T-cell (primary cell): Measurements from ENCODE around the gene NDRG3. TPM values are rescaled to one million over a fixed set of nuclear protein-coding genes. Genes with fewer than 3 reads are reported as not detected.

Experiments
- ATAC-seq, 4 experiments: fragments of 200-7000 bp in 3 of 4; fragments of 150-1000 bp in 1 of 4; cut with Tn5 transposase; replicated peaks in 1 of 4; 1 replicate in 3 of 4; 2 replicates in 1 of 4; pipeline ENCODE4 v1.10.0; 2021; ENCODE audit warnings: moderate library complexity in 3 of 4, mild to moderate bottlenecking in 2 of 4, moderate number of reproducible peaks in 1 of 4
- CTCF ChIA-PET, 2 donors: fragments of 300-600 bp; sonication (Branson Sonifier 250); formaldehyde crosslinking; loops; one replicate each; lab custom pipeline; 2022; ENCODE audit warnings: antibody characterized with exemption in 2 of 2; lab: Charles Lee
- POLR2A ChIA-PET, 2 donors: fragments of 300-600 bp; sonication (Branson Sonifier 250); formaldehyde crosslinking; loops; one replicate each; lab custom pipeline; 2022; ENCODE audit warnings: antibody characterized with exemption in 2 of 2; lab: Charles Lee
- DNase-seq, 35 experiments: peaks; one replicate each; pipeline versions ENCODE4 v3.0.0 to v3.0.0-alpha.2; 2013 to 2023
- H3K27ac ChIP-seq: one replicate; pipeline ENCODE4 v1.5.1; 2013; ENCODE audit warnings: low read length
- H3K27me3 ChIP-seq, 2 experiments: replicated peaks in 1 of 2; 1 replicate in 1 of 2; 2 replicates in 1 of 2; pipeline versions ENCODE4 v1.6.1 to v1.7.0; 2013; ENCODE audit warnings: low read length in 1 of 2, mixed read lengths in 1 of 2; ENCODE audit not compliant: control insufficient read depth in 2 of 2, insufficient read depth in 2 of 2; ENCODE audit errors: extremely low read depth in 1 of 2
- H3K36me3 ChIP-seq, 2 donors: 1 replicate in 1 of 2; 2 replicates in 1 of 2; pipeline versions ENCODE4 v1.6.1 to v1.7.0; 2013; ENCODE audit warnings: low read length in 1 of 2; ENCODE audit not compliant: control insufficient read depth in 2 of 2, insufficient read depth in 1 of 2; ENCODE audit errors: extremely low read depth in 1 of 2
- H3K4me1 ChIP-seq, 2 experiments: 1 replicate in 1 of 2; 2 replicates in 1 of 2; pipeline versions ENCODE4 v1.6.1 to v1.7.0; 2013; ENCODE audit warnings: low read length in 2 of 2, mixed read lengths in 1 of 2; ENCODE audit not compliant: insufficient read depth in 2 of 2, control insufficient read depth in 1 of 2; ENCODE audit errors: extremely low read depth in 1 of 2
- H3K4me3 ChIP-seq, 2 donors: 1 replicate in 1 of 2; 2 replicates in 1 of 2; pipeline versions ENCODE4 v1.5.1 to v1.7.0; 2013; ENCODE audit warnings: mild to moderate bottlenecking in 2 of 2, low read length in 1 of 2, moderate library complexity in 1 of 2; ENCODE audit not compliant: control insufficient read depth in 1 of 2; ENCODE audit errors: extremely low read depth in 1 of 2
- H3K9me3 ChIP-seq: 2 replicates; pipeline ENCODE4 v1.7.0; 2013
- H3K27ac Mint-ChIP-seq, 2 donors: one replicate each; pipeline ENCODE4 v1.8.0; 2020 to 2021; ENCODE audit warnings: mild to moderate bottlenecking in 2 of 2, mixed read lengths in 2 of 2
- H3K27me3 Mint-ChIP-seq, 2 donors: one replicate each; pipeline ENCODE4 v1.8.0; 2021 to 2022; ENCODE audit warnings: mixed read lengths in 2 of 2
- H3K36me3 Mint-ChIP-seq: one replicate; pipeline ENCODE4 v1.8.0; 2021; ENCODE audit warnings: mixed read lengths
- H3K4me1 Mint-ChIP-seq, 3 donors: one replicate each; pipeline ENCODE4 v1.8.0; 2020 to 2022; ENCODE audit warnings: mixed read lengths in 3 of 3, mild to moderate bottlenecking in 1 of 3
- H3K4me3 Mint-ChIP-seq, 3 donors: one replicate each; pipeline ENCODE4 v1.8.0; 2020 to 2022; ENCODE audit warnings: mild to moderate bottlenecking in 3 of 3, mixed read lengths in 3 of 3, moderate library complexity in 3 of 3
- H3K9me3 Mint-ChIP-seq, 3 donors: one replicate each; pipeline ENCODE4 v1.8.0; 2020 to 2022; ENCODE audit warnings: mixed read lengths in 3 of 3
- WGBS: methylation state at CpG from one replicate; pipeline ENCODE4 v1.1.5; 2013; ENCODE audit warnings: missing lambda C conversion rate; ENCODE audit not compliant: insufficient coverage; 5-methylcytosine and 5-hydroxymethylcytosine counted together
- total RNA-seq, 35 experiments: library from RNA in 6 of 35; stranded (reverse) in 6 of 35; fragments of 120-200 nt in 1 of 35; gene quantifications; one replicate each; pipeline versions ENCODE4 v1.2.1 to v1.2.4 and lab custom pipeline; 2013 to 2026

Gene NDRG3
- total RNA-seq, 5 donors from 2014 or later (not counting 1 experiment from before 2014, with no cell fraction given), result 25.8 to 29.5 (median 28.3) TPM

DNA sequence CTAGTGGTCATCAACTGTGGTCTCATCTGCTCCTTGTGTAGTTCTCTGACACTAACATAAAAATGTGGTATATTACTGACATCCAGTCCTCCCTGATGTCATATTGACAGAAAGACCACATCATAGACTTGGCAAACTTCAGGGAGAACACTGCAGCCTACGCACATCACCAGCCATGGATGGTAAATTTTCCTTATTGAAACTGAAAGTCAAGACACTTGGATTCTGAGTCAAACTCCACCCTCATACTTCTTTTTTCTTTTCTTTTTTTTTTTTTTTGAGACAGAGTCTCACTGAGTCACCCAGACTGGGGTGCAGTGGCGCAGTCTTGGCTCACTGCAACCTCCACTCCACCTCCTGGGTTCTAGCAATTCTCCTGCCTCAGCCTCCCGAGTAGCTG, 25.4 kb downstream of the NDRG3 start:
- ATAC-seq (no peak), DNase-seq (no peak)
- H3K27me3 Mint-ChIP-seq, result no peaks in the 10 kb centered on the region
- H3K4me3 Mint-ChIP-seq, result no peak overlapping the region
- Histone ChIP-seq H3K27ac (no peak overlapping the region), H3K9me3 (no peaks in the 10 kb centered on the region), H3K36me3 (peaks cover 0 to 6% of the 10 kb centered on the region in 2 donors), H3K4me3 (no peak overlapping the region), H3K27me3 (no peaks in the 10 kb centered on the region), H3K4me1 (no peaks in the 10 kb centered on the region)
- peaks cover 6% of the 10 kb centered on the region for H3K36me3 Mint-ChIP-seq
- peak overlapping the region in 1 of 2 donors; percentile 48 for H3K27ac Mint-ChIP-seq
- peaks cover 0 to 1% (median 0%) of the 10 kb centered on the region in 3 donors for H3K4me1 Mint-ChIP-seq
- CTCF ChIA-PET, result no interaction called here
- H3K9me3 Mint-ChIP-seq, result no peaks in the 10 kb centered on the region
- no CpG with 5 or more reads among the region's 3 CpGs for WGBS
- POLR2A ChIA-PET, result no interaction called here

DNA sequence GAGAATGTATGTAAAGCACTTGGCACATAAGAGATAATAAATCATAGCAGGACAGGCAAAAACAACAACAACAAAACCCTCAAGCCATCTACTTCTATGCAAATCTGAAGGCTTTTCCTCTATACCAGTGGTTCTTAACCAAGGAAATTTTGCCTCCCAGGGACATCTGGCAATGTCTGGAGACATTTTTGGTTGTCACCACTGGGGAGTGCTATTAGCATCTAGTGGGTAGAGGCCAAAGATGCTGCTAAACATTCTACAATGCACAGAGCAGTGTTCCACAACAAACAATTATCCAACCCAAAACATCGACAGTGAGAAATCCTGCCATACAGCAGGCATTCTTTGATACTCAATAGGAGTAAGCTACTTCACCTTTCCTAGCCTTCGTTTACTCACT, 28.2 kb downstream of the NDRG3 start:
- no peaks in the 10 kb centered on the region for H3K4me1 Mint-ChIP-seq
- H3K4me3 Mint-ChIP-seq, result no peak overlapping the region
- ChIA-PET CTCF (interaction anchor here in 1 of 2 donors (2.2 kb wide), 1 partner anchor 37 kb away, joined by 8 read pairs; no protein-coding TSS in a partner anchor), POLR2A (interaction anchor here in 1 of 2 donors (0.6 kb wide), 1 partner anchor 55 kb away, joined by 4 read pairs; no protein-coding TSS in a partner anchor)
- Histone ChIP-seq H3K4me1 (no peaks in the 10 kb centered on the region), H3K4me3 (no peak overlapping the region), H3K27me3 (no peaks in the 10 kb centered on the region), H3K9me3 (no peaks in the 10 kb centered on the region), H3K27ac (no peak overlapping the region), H3K36me3 (peaks cover 0 to 6% of the 10 kb centered on the region in 2 donors)
- H3K9me3 Mint-ChIP-seq, result no peaks in the 10 kb centered on the region
- ATAC-seq, result peak in 2 of 4 experiments; percentile 38 to 63
- peak in 7 of 35 experiments; percentile 3 to 41 (median 6) for DNase-seq
- H3K27me3 Mint-ChIP-seq, result no peaks in the 10 kb centered on the region
- H3K27ac Mint-ChIP-seq, result no peak overlapping the region
- H3K36me3 Mint-ChIP-seq, result peaks cover 6% of the 10 kb centered on the region
- 86% methylated on average over 1 of the region's 2 CpGs for WGBS

DNA sequence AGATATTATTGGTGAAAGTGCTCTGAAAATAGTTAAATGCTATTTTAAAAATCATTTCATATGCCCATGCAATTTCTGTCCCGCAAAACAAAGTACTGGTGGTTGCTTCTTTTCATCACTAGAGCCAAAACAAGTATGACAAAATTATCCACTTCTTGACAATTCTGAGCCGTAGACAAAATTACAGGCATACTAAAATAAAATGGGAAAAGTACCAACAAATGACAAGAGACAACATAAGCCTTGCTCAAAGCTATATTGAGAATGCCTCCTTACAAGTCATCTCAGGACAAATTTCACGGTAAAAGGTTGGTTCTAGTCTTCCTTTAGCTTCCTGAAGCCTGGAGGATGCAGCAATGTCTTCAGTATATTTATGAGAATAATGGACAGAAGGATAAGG, 28.9 kb downstream of the NDRG3 start:
- no peak overlapping the region for H3K4me3 ChIP-seq
- no CpG with 5 or more reads among the region's 3 CpGs for WGBS
- POLR2A ChIA-PET, result no interaction called here
- Mint-ChIP-seq H3K27me3 (no peaks in the 10 kb centered on the region), H3K4me1 (no peaks in the 10 kb centered on the region), H3K4me3 (no peak overlapping the region), H3K27ac (no peak overlapping the region), H3K36me3 (peaks cover 6% of the 10 kb centered on the region), H3K9me3 (no peaks in the 10 kb centered on the region)
- no peaks in the 10 kb centered on the region for H3K27me3 ChIP-seq
- H3K4me1 ChIP-seq, result no peaks in the 10 kb centered on the region
- CTCF ChIA-PET, result interaction anchor here in 1 of 2 donors (2.2 kb wide), 1 partner anchor 38 kb away, joined by 8 read pairs; no protein-coding TSS in a partner anchor
- DNase-seq (no peak), ATAC-seq (no peak)
- H3K9me3 ChIP-seq, result no peaks in the 10 kb centered on the region
- no peak overlapping the region for H3K27ac ChIP-seq
- H3K36me3 ChIP-seq, result peaks cover 0 to 6% of the 10 kb centered on the region in 2 donors

DNA sequence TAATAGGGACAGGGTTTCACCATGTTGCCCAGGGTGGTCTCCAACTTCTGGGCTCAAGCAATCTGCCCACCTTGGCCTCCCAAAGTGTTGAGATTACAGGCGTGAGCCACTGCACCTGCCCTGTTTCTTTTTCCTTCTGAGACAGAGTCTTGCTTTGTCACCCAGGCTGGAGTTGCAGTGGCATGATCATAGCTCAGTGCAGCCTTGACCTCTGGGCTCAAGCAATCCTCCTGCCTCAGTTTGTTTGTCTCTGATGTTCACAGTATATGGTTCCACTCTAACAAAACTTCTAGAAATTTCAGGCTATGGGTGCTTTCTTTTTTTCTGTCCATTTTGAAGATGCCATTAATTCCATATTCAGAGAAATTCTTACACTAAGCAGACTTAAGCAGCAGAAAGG, 33.1 kb downstream of the NDRG3 start:
- no peaks in the 10 kb centered on the region for H3K9me3 Mint-ChIP-seq
- no peaks in the 10 kb centered on the region for H3K4me1 ChIP-seq
- WGBS, result 100% methylated on average over 1 of the region's 1 CpG
- ChIA-PET POLR2A (no interaction called here), CTCF (interaction anchor here in 1 of 2 donors (0.7 kb wide), 1 partner anchor 108 kb away, joined by 10 read pairs; no protein-coding TSS in a partner anchor)
- no peak for DNase-seq
- no peaks in the 10 kb centered on the region for H3K4me1 Mint-ChIP-seq
- no peaks in the 10 kb centered on the region for H3K9me3 ChIP-seq
- ATAC-seq, result no peak
- H3K27me3 ChIP-seq, result no peaks in the 10 kb centered on the region
- no peak overlapping the region for H3K27ac Mint-ChIP-seq
- H3K36me3 ChIP-seq, result no peaks in the 10 kb centered on the region
- no peak overlapping the region for H3K4me3 Mint-ChIP-seq
- H3K27me3 Mint-ChIP-seq, result no peaks in the 10 kb centered on the region
- H3K27ac ChIP-seq, result no peak overlapping the region
- no peaks in the 10 kb centered on the region for H3K36me3 Mint-ChIP-seq
- no peak overlapping the region for H3K4me3 ChIP-seq

DNA sequence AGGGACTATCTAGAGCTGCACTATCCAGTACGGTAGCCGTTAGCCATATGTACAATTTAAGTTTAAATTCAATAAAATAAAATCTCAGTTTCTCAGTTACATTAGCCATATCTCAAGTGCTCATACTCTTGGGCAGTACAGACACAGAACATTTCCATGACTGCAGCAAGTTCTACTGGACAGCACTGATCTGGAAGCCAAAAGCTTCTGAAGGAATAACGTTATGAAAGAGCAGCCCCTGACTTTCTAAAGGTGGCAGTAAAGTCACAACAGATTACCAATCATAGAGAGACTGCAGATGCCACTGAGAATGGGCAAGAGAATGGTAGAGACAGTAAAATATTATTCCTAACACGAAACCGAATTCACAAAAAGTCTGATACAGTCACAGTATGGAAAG, 36.8 kb downstream of the NDRG3 start:
- POLR2A ChIA-PET, result no interaction called here
- Histone ChIP-seq H3K27me3 (no peaks in the 10 kb centered on the region), H3K36me3 (peaks cover 0 to 4% of the 10 kb centered on the region in 2 donors), H3K4me1 (no peaks in the 10 kb centered on the region), H3K4me3 (no peak overlapping the region), H3K9me3 (no peaks in the 10 kb centered on the region), H3K27ac (no peak overlapping the region)
- DNase-seq (no peak), ATAC-seq (no peak)
- CTCF ChIA-PET, result no interaction called here
- H3K4me3 Mint-ChIP-seq, result no peak overlapping the region
- no peaks in the 10 kb centered on the region for H3K4me1 Mint-ChIP-seq
- no peaks in the 10 kb centered on the region for H3K27me3 Mint-ChIP-seq
- peaks cover 11% of the 10 kb centered on the region for H3K36me3 Mint-ChIP-seq
- H3K27ac Mint-ChIP-seq, result no peak overlapping the region
- WGBS, result 100% methylated on average over 2 of the region's 5 CpGs
- H3K9me3 Mint-ChIP-seq, result no peaks in the 10 kb centered on the region

DNA sequence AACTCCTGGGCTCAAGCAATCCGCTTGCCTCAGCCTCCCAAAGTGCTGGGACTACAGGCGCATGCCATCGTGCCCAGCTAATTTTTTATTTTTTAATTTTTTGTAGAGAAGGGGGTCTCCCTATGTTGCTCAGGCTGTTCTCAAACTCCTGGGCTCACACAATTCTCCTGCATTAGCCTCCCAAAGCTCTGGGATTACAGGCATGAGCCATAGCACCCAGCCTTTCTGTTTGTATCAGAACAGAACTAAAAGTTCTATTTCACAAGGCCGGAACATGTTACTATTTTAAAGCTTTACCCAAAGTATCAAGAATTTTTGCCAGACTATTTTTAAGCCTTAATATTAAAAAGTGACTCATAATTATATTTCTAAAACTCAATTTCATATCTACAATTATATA, 42.4 kb downstream of the NDRG3 start:
- Histone ChIP-seq H3K4me1 (no peaks in the 10 kb centered on the region), H3K27ac (no peak overlapping the region), H3K4me3 (no peak overlapping the region), H3K27me3 (no peaks in the 10 kb centered on the region), H3K9me3 (no peaks in the 10 kb centered on the region), H3K36me3 (peaks cover 0 to 4% of the 10 kb centered on the region in 2 donors)
- no peaks in the 10 kb centered on the region for H3K9me3 Mint-ChIP-seq
- no peak for DNase-seq
- H3K4me3 Mint-ChIP-seq, result no peak overlapping the region
- no peak overlapping the region for H3K27ac Mint-ChIP-seq
- H3K36me3 Mint-ChIP-seq, result peaks cover 14% of the 10 kb centered on the region
- ATAC-seq, result no peak
- no peaks in the 10 kb centered on the region for H3K27me3 Mint-ChIP-seq
- no CpG with 5 or more reads among the region's 4 CpGs for WGBS
- ChIA-PET CTCF (no interaction called here), POLR2A (no interaction called here)
- no peaks in the 10 kb centered on the region for H3K4me1 Mint-ChIP-seq

DNA sequence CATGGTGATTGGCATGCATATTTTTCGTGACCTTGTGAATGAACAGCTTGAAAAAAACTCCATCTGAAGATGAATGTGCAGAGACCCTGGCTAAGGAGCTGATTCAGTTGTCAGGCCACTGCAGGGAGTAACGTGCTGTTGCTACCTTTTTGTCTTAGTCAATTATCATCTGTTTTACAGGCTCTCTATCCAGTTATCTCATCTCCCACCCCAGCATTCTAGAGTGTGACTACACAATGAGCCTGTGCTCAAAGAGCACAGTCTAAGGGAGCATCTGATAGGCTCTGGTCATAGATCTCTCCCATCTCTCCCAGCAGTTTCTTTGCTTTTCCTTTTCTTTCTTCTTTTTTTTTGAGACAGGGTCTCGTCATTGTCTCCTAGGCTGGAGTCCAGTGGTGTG, 45.5 kb downstream of the NDRG3 start:
- POLR2A ChIA-PET, result no interaction called here
- H3K9me3 Mint-ChIP-seq, result no peaks in the 10 kb centered on the region
- Histone ChIP-seq H3K36me3 (no peaks in the 10 kb centered on the region), H3K4me3 (no peak overlapping the region), H3K9me3 (no peaks in the 10 kb centered on the region), H3K27me3 (no peaks in the 10 kb centered on the region), H3K4me1 (no peaks in the 10 kb centered on the region), H3K27ac (no peak overlapping the region)
- ATAC-seq (no peak), DNase-seq (no peak)
- CTCF ChIA-PET, result no interaction called here
- no peak overlapping the region for H3K27ac Mint-ChIP-seq
- no peaks in the 10 kb centered on the region for H3K4me1 Mint-ChIP-seq
- no peaks in the 10 kb centered on the region for H3K27me3 Mint-ChIP-seq
- WGBS, result 86% methylated on average over 2 of the region's 3 CpGs
- peaks cover 12% of the 10 kb centered on the region for H3K36me3 Mint-ChIP-seq
- H3K4me3 Mint-ChIP-seq, result no peak overlapping the region
